Measurements from ENCODE around the gene UNK. TPM values are rescaled to one million over a fixed set of nuclear protein-coding genes. Genes with fewer than 3 reads are reported as not detected.

The UNK gene
- total and polyA plus RNA-seq, 2 of the 13 experiments (the other 11 are each of a cell fraction or from before 2014, with no cell fraction given): 31.6 to 33.0 TPM

GRCh38 chr17:75785016-75785890 is 647 bp downstream of the UNK start (continued):
- TF ChIP-seq SP1 (IDR thresholded peaks at IDR 0.05) (no peak), SP1 (CRISPR knock-in tag; IDR thresholded peaks at IDR 0.05) (peak; percentile 27; the same call in 1 of the 2 replicates), ZNF768 (CRISPR knock-in tag; IDR thresholded peaks at IDR 0.05) (peak; percentile 85), ZNF501 (CRISPR knock-in tag; IDR thresholded peaks at IDR 0.05) (no peak; the same call in 1 of the 2 replicates), NFKBIZ (CRISPR knock-in tag; IDR thresholded peaks at IDR 0.05) (peak; percentile 9; the same call in 1 of the 2 replicates), ZNF331 (CRISPR knock-in tag; IDR thresholded peaks at IDR 0.05) (peak; percentile 71), FOXM1 (CRISPR knock-in tag; IDR thresholded peaks at IDR 0.05) (no peak), HIVEP1 (CRISPR knock-in tag; IDR thresholded peaks at IDR 0.05) (peak; percentile 86; the same call in 1 of the 2 replicates), ATF2 (CRISPR knock-in tag; IDR thresholded peaks at IDR 0.05) (peak; percentile 72; the same call in 1 of the 2 replicates), ZFP36L2 (CRISPR knock-in tag; IDR thresholded peaks at IDR 0.05) (peak; percentile 82; the same call in 1 of the 2 replicates), ZNF761 (CRISPR knock-in tag; conservative IDR thresholded peaks at IDR 0.05) (peak; percentile 82), ZNF556 (CRISPR knock-in tag; IDR thresholded peaks at IDR 0.05; ENCODE audit: borderline replicate concordance) (peak; percentile 73; the same call in 1 of the 2 replicates), SMAD9 (CRISPR knock-in tag; IDR thresholded peaks at IDR 0.05) (no peak), ZNF512 (CRISPR knock-in tag; IDR thresholded peaks at IDR 0.05) (no peak), TFDP1 (CRISPR knock-in tag; IDR thresholded peaks at IDR 0.05; ENCODE audit: borderline replicate concordance) (peak; percentile 96), AKAP8 (CRISPR knock-in tag; IDR thresholded peaks at IDR 0.05) (peak; percentile 84), ZNF12 (CRISPR knock-in tag; IDR thresholded peaks at IDR 0.05) (peak; percentile 14), HMGXB4 (CRISPR knock-in tag; IDR thresholded peaks at IDR 0.05; ENCODE audit: borderline replicate concordance in 1 of 2, low read depth in 1 of 2) (peak in 1 of 2 experiments; percentile 92; a peak in 3 of 4 replicates), ZNF280B (CRISPR knock-in tag; IDR thresholded peaks at IDR 0.05; ENCODE audit: borderline replicate concordance) (peak; percentile 86; the same call in 1 of the 2 replicates), MTA1 (CRISPR knock-in tag; IDR thresholded peaks at IDR 0.05; ENCODE audit: borderline replicate concordance) (peak; percentile 85), MXI1 (IDR thresholded peaks at IDR 0.05; ENCODE audit: borderline replicate concordance, low read depth, low read length) (peak; percentile 70; the same call in 1 of the 3 replicates)

Measured in HepG2 (cell line).